H7 (cell line): ENCODE results near the gene GNAT2. TPM values are rescaled to one million over a fixed set of nuclear protein-coding genes. Genes with fewer than 3 reads are reported as not detected.

ENCODE experiments used
- DNase-seq: peaks from one replicate; pipeline ENCODE4 v3.0.0; 2012
- H3K27me3 ChIP-seq: 2 replicates; pipeline ENCODE4 v1.6.0; 2011; ENCODE audit warnings: mild to moderate bottlenecking, low read length; ENCODE audit not compliant: control insufficient read depth, insufficient read depth
- H3K36me3 ChIP-seq: replicated peaks from 2 replicates; pipeline ENCODE4 v1.5.1; 2011; ENCODE audit warnings: low read length; ENCODE audit not compliant: control insufficient read depth, insufficient read depth
- H3K4me3 ChIP-seq: 2 replicates; pipeline ENCODE4 v1.5.1; 2011; ENCODE audit warnings: low read depth, mild to moderate bottlenecking, control low read depth, low read length, moderate library complexity; ENCODE audit not compliant: insufficient read depth
- total RNA-seq: library from RNA; depleted of rRNA; stranded (reverse); fragments of >200 nt; shearing (Covaris generic); gene quantifications from 2 replicates; pipeline ENCODE4 v1.2.3, GENCODE V29; 2014

Gene GNAT2
- total RNA-seq, 1 experiment from 2014 or later, result not detected

DNA sequence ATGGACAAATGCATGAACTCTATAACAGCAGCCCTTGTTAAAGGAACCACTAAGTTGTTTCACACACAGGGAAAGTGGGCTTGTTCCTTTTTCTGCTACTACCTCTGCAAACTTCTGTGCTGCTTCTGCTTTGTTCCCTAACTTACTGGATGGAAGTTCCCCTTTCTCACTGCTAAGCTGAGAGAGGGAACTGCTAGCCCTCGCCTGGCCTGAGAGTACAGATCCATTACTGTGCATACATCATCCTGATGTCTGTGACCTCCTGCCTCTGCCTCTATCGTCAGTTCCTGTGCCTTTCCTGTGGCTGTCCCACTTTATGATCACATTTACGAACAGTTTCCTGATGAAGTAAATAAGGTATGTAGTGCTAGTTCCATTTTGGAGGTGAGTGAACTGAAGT lies 3.5 kb downstream of the GNAT2 start:
- Histone ChIP-seq H3K27me3 (no peaks in the 10 kb centered on the region), H3K4me3 (no peak overlapping the region), H3K36me3 (no peaks in the 10 kb centered on the region)
- no peak for DNase-seq

DNA sequence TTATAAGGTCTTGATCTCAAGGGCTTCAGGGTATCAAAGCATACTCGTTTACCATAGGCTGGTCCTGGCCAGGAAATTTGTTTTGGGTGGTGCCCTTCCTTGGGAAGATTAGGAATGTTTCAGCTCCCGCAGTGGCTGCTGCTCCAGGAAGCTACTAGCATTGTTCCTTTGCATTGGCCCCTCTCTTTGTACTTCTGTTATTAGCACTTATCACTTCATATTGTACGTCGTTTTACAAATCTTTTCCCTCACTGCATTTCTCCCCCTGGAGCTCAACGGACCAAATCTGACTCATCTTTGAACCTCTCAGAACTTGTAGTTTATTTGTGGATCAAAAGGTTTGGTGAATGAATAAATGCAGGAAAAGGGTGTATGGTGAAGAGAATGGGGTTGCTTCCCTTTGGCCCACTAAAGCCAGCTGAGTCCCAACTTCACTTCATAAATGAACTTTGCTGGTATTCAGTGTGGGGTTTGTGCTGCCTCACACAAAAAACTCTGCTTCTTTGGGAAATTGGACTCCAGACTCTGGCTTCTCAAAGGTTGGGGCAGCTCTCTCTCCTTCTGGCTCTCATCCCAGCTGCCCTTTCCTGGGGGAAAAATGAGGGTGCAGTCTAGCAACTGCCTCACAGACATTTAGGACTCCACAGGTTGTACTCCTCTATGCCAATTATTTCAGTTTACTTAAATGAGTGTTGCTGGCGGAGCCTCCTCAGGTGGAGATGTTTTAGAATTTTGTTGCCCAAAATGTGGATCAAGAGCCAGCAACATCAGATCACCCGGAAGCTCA lies 5.9 kb downstream of the GNAT2 start:
- H3K27me3 ChIP-seq, result no peaks in the 10 kb centered on the region
- DNase-seq, result no peak
- no peak overlapping the region for H3K4me3 ChIP-seq
- H3K36me3 ChIP-seq, result no peaks in the 10 kb centered on the region

DNA sequence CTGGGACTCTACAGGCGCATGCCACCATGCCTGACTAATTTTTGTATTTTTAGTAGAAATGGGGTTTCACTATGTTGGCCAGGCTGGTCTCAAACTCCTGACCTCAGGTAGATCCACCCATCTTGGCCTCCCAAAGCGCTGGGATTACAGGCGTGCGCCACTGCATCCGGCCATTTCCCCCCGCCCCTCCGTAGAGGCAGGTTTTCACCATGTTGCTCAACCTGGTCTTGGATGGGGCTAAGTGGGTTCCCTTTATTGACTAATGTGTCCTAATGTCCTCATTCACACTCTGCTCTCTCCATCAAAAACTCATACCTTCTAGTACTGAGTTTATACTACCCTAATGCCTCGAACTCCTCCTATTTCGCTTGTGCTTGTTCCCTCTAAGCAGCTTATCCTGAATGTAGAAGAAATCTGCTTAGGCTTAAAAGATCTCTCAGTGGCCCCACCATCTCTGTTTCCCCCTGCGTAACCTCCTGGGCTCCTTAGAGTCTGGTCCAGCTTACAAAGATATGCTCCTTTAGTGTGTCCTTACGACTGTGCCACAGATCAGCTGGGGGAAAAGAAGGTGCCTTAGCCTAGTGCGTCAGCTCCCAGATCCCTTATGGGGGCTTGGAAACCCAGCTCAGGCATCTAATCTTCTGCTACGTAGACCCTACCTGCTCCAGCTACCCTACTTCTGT lies 8.0 kb downstream of the GNAT2 start:
- H3K36me3 ChIP-seq, result no peaks in the 10 kb centered on the region
- no peak for DNase-seq
- H3K27me3 ChIP-seq, result no peaks in the 10 kb centered on the region
- no peak overlapping the region for H3K4me3 ChIP-seq

DNA sequence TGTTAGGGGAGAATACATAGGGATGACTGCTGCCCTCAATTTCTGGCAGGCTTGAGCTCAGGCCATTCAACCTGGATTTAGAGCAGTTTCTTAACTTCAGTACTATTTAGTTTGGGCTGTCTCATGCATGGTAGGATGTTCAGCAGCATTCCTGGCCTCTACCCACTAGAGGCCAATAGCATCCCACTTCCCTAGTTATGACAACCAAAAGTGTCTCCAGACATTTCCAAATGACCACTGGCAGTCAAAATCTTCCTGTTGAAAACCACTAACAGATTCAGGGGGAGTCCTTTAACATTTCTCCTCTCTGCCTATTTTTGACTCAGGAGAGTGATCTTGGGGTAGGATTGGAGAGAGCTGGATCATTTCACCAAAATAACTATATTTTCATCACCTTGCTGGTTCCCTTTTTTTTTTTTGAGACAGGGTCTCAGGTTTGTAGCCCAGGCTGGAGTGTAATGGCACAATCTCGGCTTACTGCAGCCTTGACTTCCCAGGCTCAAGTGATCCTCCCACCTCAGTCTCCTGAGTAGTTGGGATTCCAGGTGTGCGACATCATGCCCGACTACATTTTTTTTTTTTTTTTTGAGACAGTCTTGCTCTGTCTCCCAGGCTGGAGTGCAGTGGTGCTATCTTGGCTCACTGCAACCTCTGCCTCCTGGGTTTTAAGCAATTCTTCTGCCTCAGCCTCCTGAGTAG lies 8.7 kb downstream of the GNAT2 start:
- Histone ChIP-seq H3K4me3 (no peak overlapping the region), H3K27me3 (no peaks in the 10 kb centered on the region), H3K36me3 (no peaks in the 10 kb centered on the region)
- DNase-seq, result no peak

DNA sequence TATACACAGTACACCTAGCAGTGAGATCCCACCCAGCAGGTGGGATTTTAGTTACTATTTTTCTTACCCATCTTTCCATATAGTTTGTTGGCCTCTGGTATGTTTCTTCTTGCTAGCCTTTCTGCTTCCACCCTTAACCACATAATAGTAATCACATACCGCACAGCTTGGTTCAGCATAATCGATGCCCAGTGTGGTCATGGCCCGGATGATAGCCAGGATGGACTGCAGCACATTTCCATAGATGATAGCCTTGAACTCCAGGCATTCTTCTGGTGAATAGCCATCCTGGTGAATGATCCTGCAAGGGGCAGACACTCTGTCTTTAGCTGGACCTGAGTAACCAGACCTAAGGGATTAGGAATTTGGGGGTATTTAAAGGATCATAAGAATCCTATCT lies 9.5 kb downstream of the GNAT2 start:
- H3K36me3 ChIP-seq, result no peaks in the 10 kb centered on the region
- no peak overlapping the region for H3K4me3 ChIP-seq
- DNase-seq, result no peak
- H3K27me3 ChIP-seq, result no peaks in the 10 kb centered on the region

DNA sequence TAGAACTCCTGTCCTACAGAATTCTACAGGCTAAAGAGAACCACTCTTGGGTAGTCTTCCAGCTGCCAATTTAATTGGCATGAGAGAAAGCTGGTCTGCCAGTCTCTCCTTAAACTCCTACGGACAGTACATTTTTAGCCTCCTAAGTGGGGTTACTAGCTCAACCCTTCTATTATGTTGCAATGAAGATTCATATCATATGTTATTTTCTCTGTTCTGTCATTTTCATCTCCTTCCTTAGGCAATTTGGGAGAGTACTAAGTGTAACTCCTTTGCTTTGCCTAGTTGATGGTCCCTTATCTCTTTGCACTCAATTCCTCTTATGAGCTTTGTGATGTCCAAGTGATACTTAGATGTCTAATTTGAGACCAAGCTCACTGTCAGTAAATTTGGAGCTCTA lies 14.0 kb downstream of the GNAT2 start:
- H3K36me3 ChIP-seq, result no peaks in the 10 kb centered on the region
- DNase-seq, result no peak
- H3K4me3 ChIP-seq, result no peak overlapping the region
- no peaks in the 10 kb centered on the region for H3K27me3 ChIP-seq

DNA sequence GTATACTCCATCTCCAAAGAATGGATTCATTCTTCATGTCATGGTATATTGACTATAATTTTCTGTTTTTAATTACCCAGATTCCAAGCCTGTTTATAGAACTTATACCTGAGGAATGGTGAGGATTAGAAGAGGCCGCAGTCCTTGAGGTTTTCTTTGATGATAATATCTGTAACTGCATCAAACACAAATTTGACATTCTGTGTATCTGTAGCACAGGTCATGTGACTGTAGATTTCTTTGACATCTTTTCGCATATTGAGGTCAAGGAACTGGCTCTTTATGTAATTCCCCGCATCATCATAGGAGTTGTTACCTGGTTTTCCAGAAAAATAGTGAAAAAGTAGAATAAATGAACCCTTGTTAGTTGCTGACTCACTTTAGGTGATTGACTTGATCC lies 16.2 kb downstream of the GNAT2 start:
- Histone ChIP-seq H3K36me3 (peaks cover 2% of the 10 kb centered on the region), H3K27me3 (no peaks in the 10 kb centered on the region), H3K4me3 (no peak overlapping the region)
- DNase-seq, result no peak

DNA sequence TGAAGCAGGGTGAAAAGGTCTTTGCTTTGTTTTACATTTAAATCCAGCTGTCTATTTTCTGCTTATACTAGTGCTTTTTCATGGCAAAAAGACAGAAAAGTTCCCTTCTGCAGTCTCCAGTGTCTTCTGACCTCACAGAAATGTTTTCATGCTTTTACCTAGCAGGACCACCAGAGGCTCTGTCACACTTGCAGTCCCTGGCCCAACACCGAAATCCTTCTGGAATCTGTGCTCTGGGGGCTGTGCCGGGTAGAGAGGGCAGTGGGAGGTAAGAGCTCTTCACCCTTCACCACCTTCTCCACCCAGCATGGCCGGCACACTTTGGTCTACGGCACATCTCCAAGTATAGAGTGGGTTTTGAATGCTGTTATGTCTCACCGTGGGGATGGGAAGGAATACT lies 20.8 kb downstream of the GNAT2 start:
- DNase-seq, result peak; percentile 64
- no peaks in the 10 kb centered on the region for H3K27me3 ChIP-seq
- H3K4me3 ChIP-seq, result no peak overlapping the region
- peaks cover 2% of the 10 kb centered on the region for H3K36me3 ChIP-seq

DNA sequence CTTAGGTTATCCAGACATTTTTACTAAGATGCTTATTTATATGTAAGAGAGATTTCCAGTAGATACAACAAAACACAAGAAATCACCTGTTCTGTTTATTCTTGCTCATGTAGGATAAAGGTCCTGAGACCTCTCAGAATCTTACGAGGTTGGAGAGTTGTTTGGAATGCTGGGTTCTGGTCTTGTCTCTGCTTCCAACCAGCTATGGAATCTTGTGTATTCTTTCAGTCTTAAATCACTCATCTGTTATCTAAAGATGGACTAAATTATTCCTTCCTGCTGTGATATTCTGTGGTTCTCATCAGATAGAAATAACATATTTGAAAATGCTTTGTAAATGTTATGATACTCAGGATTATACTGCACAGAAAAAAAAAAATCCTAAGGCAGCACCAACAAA lies 21.3 kb downstream of the GNAT2 start:
- no peak for DNase-seq
- Histone ChIP-seq H3K36me3 (peaks cover 2% of the 10 kb centered on the region), H3K4me3 (no peak overlapping the region), H3K27me3 (no peaks in the 10 kb centered on the region)

DNA sequence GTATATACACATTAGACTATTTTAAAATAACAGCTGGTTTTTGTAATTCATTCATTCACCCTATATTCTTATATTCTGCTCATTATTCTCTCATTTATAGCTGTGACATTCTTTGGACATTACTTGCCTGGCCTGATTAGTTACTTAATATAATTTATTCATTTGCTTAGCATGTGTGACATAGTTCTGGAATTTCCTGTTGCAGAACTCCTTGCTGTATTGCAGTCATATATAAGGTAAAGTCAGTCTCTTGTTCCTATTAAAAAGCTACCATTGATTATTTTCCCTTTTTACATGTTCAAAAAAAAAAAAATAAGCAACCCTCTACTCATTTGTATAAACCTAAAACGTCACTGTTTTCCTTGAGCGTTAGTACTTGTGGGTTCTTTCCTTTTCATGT lies 23.9 kb downstream of the GNAT2 start:
- peaks cover 3% of the 10 kb centered on the region for H3K36me3 ChIP-seq
- H3K4me3 ChIP-seq, result no peak overlapping the region
- DNase-seq, result no peak
- H3K27me3 ChIP-seq, result no peaks in the 10 kb centered on the region

DNA sequence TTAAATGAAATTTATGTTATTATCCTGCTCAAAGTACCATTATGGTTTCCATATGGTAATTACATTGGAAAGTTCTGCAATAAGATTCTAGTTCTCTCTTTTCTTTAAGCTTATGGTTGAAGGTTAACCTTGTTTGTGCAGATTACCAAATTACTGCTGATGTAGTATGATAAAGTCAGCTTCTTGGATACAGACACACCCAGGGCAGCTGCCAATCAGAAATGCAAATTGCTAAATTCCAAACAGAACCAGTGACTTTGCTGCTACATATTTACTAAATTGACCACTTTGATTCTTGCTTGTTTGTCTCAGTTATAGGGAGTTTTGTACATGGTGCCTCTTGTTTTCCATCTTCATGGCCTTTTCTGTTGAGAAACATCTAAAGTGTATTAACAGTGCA lies 26.5 kb downstream of the GNAT2 start:
- peaks cover 1% of the 10 kb centered on the region for H3K36me3 ChIP-seq
- no peaks in the 10 kb centered on the region for H3K27me3 ChIP-seq
- no peak overlapping the region for H3K4me3 ChIP-seq
- no peak for DNase-seq

DNA sequence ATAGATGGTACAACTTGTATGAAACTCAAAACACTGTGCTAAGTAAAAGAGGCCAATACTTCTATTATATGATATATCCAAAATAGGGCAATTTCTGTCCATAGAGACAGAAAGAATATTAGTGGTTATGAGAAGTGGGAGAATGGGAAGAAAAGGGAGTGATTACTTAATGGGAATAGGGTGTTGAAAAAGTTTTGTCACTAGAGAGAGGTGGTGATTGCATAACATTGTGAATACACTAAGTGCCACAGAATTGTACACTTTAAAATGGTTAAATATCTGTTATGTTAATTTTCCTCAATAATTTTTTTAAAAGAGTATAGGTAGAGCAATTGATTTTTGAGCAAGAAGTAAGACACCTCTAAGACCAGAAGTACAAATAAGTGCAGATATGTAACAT lies 29.7 kb downstream of the GNAT2 start:
- H3K4me3 ChIP-seq, result no peak overlapping the region
- H3K36me3 ChIP-seq, result peaks cover 11% of the 10 kb centered on the region
- no peak for DNase-seq
- H3K27me3 ChIP-seq, result no peaks in the 10 kb centered on the region

DNA sequence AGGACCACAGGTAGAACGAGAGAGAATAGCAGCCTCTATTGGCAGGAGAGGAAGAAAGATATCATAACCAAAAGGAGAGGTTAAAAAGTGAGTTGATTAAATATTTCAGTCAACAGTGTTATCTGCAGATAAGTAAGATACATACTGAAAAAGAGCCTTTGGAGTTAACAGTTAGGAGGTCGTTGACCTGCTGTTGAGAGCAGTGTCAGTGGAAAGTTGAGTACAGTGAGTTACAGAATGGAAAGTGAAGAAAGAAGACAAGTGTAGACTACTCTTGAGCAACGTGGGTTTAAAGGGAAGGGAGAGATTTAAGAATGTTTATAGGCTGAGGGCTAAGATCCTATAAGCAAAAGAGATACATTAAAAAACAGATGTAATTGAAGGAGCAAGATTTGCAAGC lies 30.2 kb downstream of the GNAT2 start:
- Histone ChIP-seq H3K4me3 (no peak overlapping the region), H3K36me3 (peaks cover 12% of the 10 kb centered on the region), H3K27me3 (no peaks in the 10 kb centered on the region)
- no peak for DNase-seq

DNA sequence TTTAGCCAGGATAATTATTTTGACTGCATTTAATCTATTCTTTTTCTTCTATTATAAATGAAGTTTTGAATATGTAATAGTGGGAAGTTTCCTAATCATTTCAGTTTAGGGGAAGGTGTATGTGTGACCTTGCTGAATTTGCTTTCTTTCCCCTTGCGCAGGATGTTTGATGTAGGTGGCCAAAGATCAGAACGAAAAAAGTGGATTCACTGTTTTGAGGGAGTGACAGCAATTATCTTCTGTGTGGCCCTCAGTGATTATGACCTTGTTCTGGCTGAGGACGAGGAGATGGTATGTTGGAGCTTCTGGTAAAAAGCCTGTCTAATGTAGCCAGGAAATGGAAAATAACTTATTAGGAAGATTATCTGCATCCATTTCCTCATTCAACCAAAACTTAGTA lies 33.4 kb downstream of the GNAT2 start:
- H3K36me3 ChIP-seq, result peaks cover 12% of the 10 kb centered on the region
- DNase-seq, result no peak
- no peak overlapping the region for H3K4me3 ChIP-seq
- H3K27me3 ChIP-seq, result no peaks in the 10 kb centered on the region

DNA sequence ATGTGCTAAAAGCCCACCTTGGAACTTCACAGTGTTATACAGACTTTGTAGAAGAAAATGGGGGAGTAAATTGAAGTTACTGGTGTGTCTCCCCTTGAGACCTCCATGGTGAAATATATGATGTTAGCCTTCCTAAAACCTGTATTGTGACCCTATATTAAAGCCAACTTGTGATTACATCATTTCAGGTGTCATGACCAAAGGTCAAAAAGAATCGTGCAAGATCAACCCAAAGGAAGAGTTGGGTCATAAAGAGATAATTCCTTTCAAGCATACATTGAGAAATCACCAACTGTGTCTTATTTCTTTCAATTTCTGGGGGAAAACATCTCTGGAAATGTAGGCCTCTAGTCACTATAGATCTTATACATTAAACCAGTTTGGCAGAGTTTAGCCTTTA lies 34.6 kb downstream of the GNAT2 start:
- peaks cover 14% of the 10 kb centered on the region for H3K36me3 ChIP-seq
- DNase-seq, result no peak
- no peak overlapping the region for H3K4me3 ChIP-seq
- no peaks in the 10 kb centered on the region for H3K27me3 ChIP-seq
